GM19025 (cell line): Measurements from ENCODE around the gene PNMT.

Experiments
- ATAC-seq: cut with Tn5 transposase; IDR thresholded peaks from one replicate; pipeline ENCODE4 v1.9.1; 2021; ENCODE audit warnings: mild to moderate bottlenecking, low read depth, moderate library complexity; ENCODE audit not compliant: unreplicated experiment

The PNMT gene

GRCh38 chr17:39652587-39653315, 15.5 kb upstream of the PNMT start:
- no peak for ATAC-seq

GRCh38 chr17:39653316-39653661, 15.0 kb upstream of the PNMT start:
- no peak for ATAC-seq

GRCh38 chr17:39653662-39654331, 14.5 kb upstream of the PNMT start:
- ATAC-seq = no peak

GRCh38 chr17:39655105-39655504, 13.1 kb upstream of the PNMT start:
- ATAC-seq = no peak

GRCh38 chr17:39658346-39658745, 9.9 kb upstream of the PNMT start:
- ATAC-seq = no peak

GRCh38 chr17:39658760-39659159, 9.5 kb upstream of the PNMT start:
- ATAC-seq = no peak

GRCh38 chr17:39659279-39660010, 8.8 kb upstream of the PNMT start:
- no peak for ATAC-seq

GRCh38 chr17:39660011-39660360, 8.3 kb upstream of the PNMT start:
- no peak for ATAC-seq

GRCh38 chr17:39660397-39661385, 7.6 kb upstream of the PNMT start:
- no peak for ATAC-seq

GRCh38 chr17:39661744-39662541, 6.3 kb upstream of the PNMT start:
- ATAC-seq = no peak

- ATAC-seq = no peak
These were observed 5.5 kb upstream of the PNMT start for GRCh38 chr17:39662551-39663339.

GRCh38 chr17:39663340-39663687, 4.9 kb upstream of the PNMT start:
- no peak for ATAC-seq

GRCh38 chr17:39663688-39664580, 4.3 kb upstream of the PNMT start:
- no peak for ATAC-seq

GRCh38 chr17:39664581-39665561, 3.4 kb upstream of the PNMT start, which contains the start of gene TCAP:
TCAP (plus strand) TSS chr17:39665349; CDS start chr17:39665360, 11 bp downstream.
- no peak for ATAC-seq

GRCh38 chr17:39665642-39666224, 2.5 kb upstream of the PNMT start:
- ATAC-seq = no peak

GRCh38 chr17:39666231-39666600, 2.0 kb upstream of the PNMT start:
- ATAC-seq = no peak
